Measurements from ENCODE around the gene FBXL19.

FBXL19 gene

GRCh38 chr16:30992276-30992780, 69.0 kb downstream of the FBXL19 start:
- peaks cover 9% of the 10 kb centered on the region for H3K27me3 Mint-ChIP-seq (ENCODE audit: low read depth)
- TF ChIP-seq, protein P1, sequence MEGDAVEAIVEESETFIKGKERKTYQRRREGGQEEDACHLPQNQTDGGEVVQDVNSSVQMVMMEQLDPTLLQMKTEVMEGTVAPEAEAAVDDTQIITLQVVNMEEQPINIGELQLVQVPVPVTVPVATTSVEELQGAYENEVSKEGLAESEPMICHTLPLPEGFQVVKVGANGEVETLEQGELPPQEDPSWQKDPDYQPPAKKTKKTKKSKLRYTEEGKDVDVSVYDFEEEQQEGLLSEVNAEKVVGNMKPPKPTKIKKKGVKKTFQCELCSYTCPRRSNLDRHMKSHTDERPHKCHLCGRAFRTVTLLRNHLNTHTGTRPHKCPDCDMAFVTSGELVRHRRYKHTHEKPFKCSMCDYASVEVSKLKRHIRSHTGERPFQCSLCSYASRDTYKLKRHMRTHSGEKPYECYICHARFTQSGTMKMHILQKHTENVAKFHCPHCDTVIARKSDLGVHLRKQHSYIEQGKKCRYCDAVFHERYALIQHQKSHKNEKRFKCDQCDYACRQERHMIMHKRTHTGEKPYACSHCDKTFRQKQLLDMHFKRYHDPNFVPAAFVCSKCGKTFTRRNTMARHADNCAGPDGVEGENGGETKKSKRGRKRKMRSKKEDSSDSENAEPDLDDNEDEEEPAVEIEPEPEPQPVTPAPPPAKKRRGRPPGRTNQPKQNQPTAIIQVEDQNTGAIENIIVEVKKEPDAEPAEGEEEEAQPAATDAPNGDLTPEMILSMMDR (IDR thresholded peaks at IDR 0.05; ENCODE audit: unreplicated experiment in 3 of 3) = no peak
- no peak overlapping the region for H3K27ac Mint-ChIP-seq
- peaks cover 4% of the 10 kb centered on the region for H3K36me3 Mint-ChIP-seq (ENCODE audit: low read depth)
- H3K9me3 Mint-ChIP-seq = no peaks in the 10 kb centered on the region
- H3K4me3 Mint-ChIP-seq = no peak overlapping the region
- H3K4me1 Mint-ChIP-seq = peaks cover 5% of the 10 kb centered on the region

GRCh38 chr16:30992931-30993816, 69.8 kb downstream of the FBXL19 start:
- Mint-ChIP-seq H3K36me3 (ENCODE audit: low read depth) (peaks cover 4% of the 10 kb centered on the region), H3K27ac (no peak overlapping the region), H3K27me3 (ENCODE audit: low read depth) (peaks cover 9% of the 10 kb centered on the region), H3K9me3 (no peaks in the 10 kb centered on the region), H3K4me1 (peaks cover 9% of the 10 kb centered on the region), H3K4me3 (no peak overlapping the region)
- TF ChIP-seq, protein P1 (IDR thresholded peaks at IDR 0.05; ENCODE audit: unreplicated experiment in 3 of 3) = no peak

GRCh38 chr16:30995927-30996323, 72.6 kb downstream of the FBXL19 start:
- H3K9me3 Mint-ChIP-seq = no peaks in the 10 kb centered on the region
- H3K4me1 Mint-ChIP-seq = peaks cover 11% of the 10 kb centered on the region
- TF ChIP-seq, protein P1 (IDR thresholded peaks at IDR 0.05; ENCODE audit: unreplicated experiment in 3 of 3) = no peak
- H3K27me3 Mint-ChIP-seq (ENCODE audit: low read depth) = peaks cover 9% of the 10 kb centered on the region
- peak overlapping the region; percentile 58 to 68 (median 66) for H3K4me3 Mint-ChIP-seq
- peaks cover 4% of the 10 kb centered on the region for H3K36me3 Mint-ChIP-seq (ENCODE audit: low read depth)
- H3K27ac Mint-ChIP-seq = peak overlapping the region in 1 of 3 experiments; percentile 19

DNA sequence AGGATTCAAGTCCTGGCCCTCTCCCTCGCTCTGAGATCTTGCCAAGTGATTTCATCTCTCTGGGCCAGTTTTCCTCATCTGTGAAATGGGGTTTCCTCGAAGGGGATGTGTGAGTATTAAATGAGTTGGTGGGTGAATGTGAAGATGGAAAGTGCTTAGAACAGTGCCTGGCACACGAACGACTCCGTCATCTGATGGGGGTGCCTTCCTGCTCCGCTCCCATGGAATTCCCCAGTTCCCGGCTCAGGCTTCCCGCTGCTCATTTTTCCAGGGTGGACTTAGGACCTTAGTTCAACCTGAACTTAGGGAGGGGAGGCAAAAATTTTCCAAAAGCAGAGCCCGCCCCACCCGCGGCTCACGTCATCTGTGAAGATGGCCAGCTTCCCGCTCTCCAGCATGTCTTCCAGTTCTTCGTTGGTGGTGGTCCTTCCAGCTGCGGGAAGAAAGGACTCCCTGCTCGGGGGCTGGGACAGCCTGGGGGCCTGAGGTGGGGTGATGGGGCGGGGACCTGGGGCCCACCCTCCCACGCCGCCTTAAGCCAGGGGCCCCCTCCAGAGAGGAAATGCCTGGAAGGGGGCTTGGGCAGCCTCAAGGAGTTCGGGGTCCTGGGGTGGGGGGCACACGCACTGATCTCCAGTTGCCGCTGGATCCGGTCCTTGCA, 73.1 kb downstream of the FBXL19 start:
- Mint-ChIP-seq H3K27ac (peak overlapping the region in 1 of 3 experiments; percentile 19), H3K9me3 (no peaks in the 10 kb centered on the region), H3K4me3 (peak overlapping the region; percentile 77 to 80 (median 80)), H3K27me3 (ENCODE audit: low read depth) (peaks cover 9% of the 10 kb centered on the region), H3K36me3 (ENCODE audit: low read depth) (peaks cover 4% of the 10 kb centered on the region), H3K4me1 (peaks cover 11% of the 10 kb centered on the region)
- TF ChIP-seq, protein P1 (IDR thresholded peaks at IDR 0.05; ENCODE audit: unreplicated experiment in 3 of 3) = no peak

- TF ChIP-seq, protein P1 (IDR thresholded peaks at IDR 0.05; ENCODE audit: unreplicated experiment in 3 of 3) = no peak
- Mint-ChIP-seq H3K36me3 (ENCODE audit: low read depth) (peaks cover 4% of the 10 kb centered on the region), H3K4me1 (peaks cover 17% of the 10 kb centered on the region), H3K27ac (no peak overlapping the region), H3K4me3 (peak overlapping the region; percentile 77 to 80 (median 80)), H3K27me3 (ENCODE audit: low read depth) (peaks cover 9% of the 10 kb centered on the region), H3K9me3 (no peaks in the 10 kb centered on the region)
Measured at GRCh38 chr16:30996985-30997724, 73.8 kb downstream of the FBXL19 start.
